HepG2 (cell line): ENCODE results near the gene RPRML. TPM values are rescaled to one million over a fixed set of nuclear protein-coding genes. Genes with fewer than 3 reads are reported as not detected.

Source experiments
- AGO2 ChIP-seq: fragments of 200-400 bp; formaldehyde crosslinking; optimal IDR thresholded peaks from 2 replicates; pipeline ENCODE3; 2017; ENCODE audit warnings: mild to moderate bottlenecking, low read depth, low read length, moderate library complexity
- DNMT1 ChIP-seq: sonication (generic); formaldehyde crosslinking; IDR thresholded peaks from 2 replicates; pipeline ENCODE4 v1.5.1; 2020; ENCODE audit warnings: mild to moderate bottlenecking, missing genetic modification reagents
- ELF3 ChIP-seq: IDR thresholded peaks from 2 replicates; pipeline ENCODE4 v1.6.1; 2016; ENCODE audit warnings: missing genetic modification reagents, missing compliant biosample characterization
- JDP2 ChIP-seq: sonication (generic); formaldehyde crosslinking; IDR thresholded peaks from 2 replicates; pipeline ENCODE4 v1.8.1; 2022; ENCODE audit warnings: missing genetic modification reagents, borderline replicate concordance
- NCOA1 ChIP-seq: sonication (generic); formaldehyde crosslinking; IDR thresholded peaks from 2 replicates; pipeline ENCODE4 v1.9.0; 2021; ENCODE audit warnings: missing genetic modification reagents
- NCOR1 ChIP-seq: fragments of 200-600 bp; sonication (generic); IDR thresholded peaks from 2 replicates; pipeline ENCODE4 v1.7.0; 2017; ENCODE audit warnings: antibody characterized with exemption, low read length, borderline replicate concordance
- PAWR ChIP-seq: sonication (generic); formaldehyde crosslinking; IDR thresholded peaks from 2 replicates; pipeline ENCODE4 v1.4.0; 2020; ENCODE audit warnings: missing genetic modification reagents, mild to moderate bottlenecking, borderline replicate concordance
- PHF8 ChIP-seq: sonication (generic); formaldehyde crosslinking; IDR thresholded peaks from 2 replicates; pipeline ENCODE4 v1.5.0; 2020; ENCODE audit warnings: missing genetic modification reagents
- SOX13 ChIP-seq, 3 experiments: fragments of 450-650 bp in 1 of 3; sonication (generic) in 1 of 3; formaldehyde crosslinking in 1 of 3; IDR thresholded peaks in 2 of 3; conservative IDR thresholded peaks in 1 of 3; 2 replicates each; pipeline versions ENCODE4 v1.5.0 to v1.6.1; 2016 to 2020; ENCODE audit warnings: antibody characterized with exemption in 1 of 3, mild to moderate bottlenecking in 1 of 3, missing compliant biosample characterization in 1 of 3, missing genetic modification reagents in 1 of 3, moderate library complexity in 1 of 3
- TP53 ChIP-seq: sonication (generic); formaldehyde crosslinking; conservative IDR thresholded peaks from 2 replicates; pipeline ENCODE4 v1.4.0; 2020; ENCODE audit warnings: missing genetic modification reagents
- ZFP62 ChIP-seq: sonication (generic); formaldehyde crosslinking; IDR thresholded peaks from 2 replicates; pipeline ENCODE4 v1.4.0; 2020; ENCODE audit warnings: missing genetic modification reagents
- ZNF101 ChIP-seq: sonication (generic); formaldehyde crosslinking; IDR thresholded peaks from 2 replicates; pipeline ENCODE4 v1.4.0; 2020; ENCODE audit warnings: mild to moderate bottlenecking, low read depth, missing genetic modification reagents, borderline replicate concordance
- ZNF496 ChIP-seq: sonication (generic); formaldehyde crosslinking; IDR thresholded peaks from 2 replicates; pipeline ENCODE4 v1.8.1; 2023; ENCODE audit warnings: mild to moderate bottlenecking, moderate library complexity, missing genetic modification reagents; ENCODE audit not compliant: insufficient replicate concordance
- ZNF720 ChIP-seq: sonication (generic); formaldehyde crosslinking; IDR thresholded peaks from 2 replicates; pipeline ENCODE4 v1.4.0; 2020; ENCODE audit warnings: missing genetic modification reagents
- polyA plus RNA-seq, 8 experiments: library from polyadenylated mRNA; depleted of rRNA in 3 of 8; stranded (reverse) in 7 of 8; unstranded in 1 of 8; fragments of >200 nt; fragmentation: Illumina TruSeq in 4 of 8; extraction: Trizol in 4 of 8; gene quantifications; 2 replicates each; pipeline versions ENCODE4 v1.2.1 to v1.2.3, GENCODE V29; 2011 to 2016; ENCODE audit warnings: low read depth in 4 of 8, missing spikeins in 1 of 8, mixed read lengths in 1 of 8; ENCODE audit not compliant: insufficient read depth in 1 of 8
- total RNA-seq, 5 experiments: library from RNA; depleted of rRNA; stranded (reverse); fragments of >200 nt; fragmentation: Illumina TruSeq; extraction: Trizol; gene quantifications; 2 replicates each; pipeline ENCODE4 v1.2.3, GENCODE V29; 2016; ENCODE audit warnings: low read depth in 1 of 5
- TF ChIP-seq, protein P1 (sequence below): sonication (generic); formaldehyde crosslinking; IDR thresholded peaks from 2 replicates; pipeline ENCODE4 v1.4.0; 2020; ENCODE audit warnings: missing genetic modification reagents; ENCODE audit errors: not compliant biosample characterization
- TF ChIP-seq, protein P2 (sequence below): sonication (generic); formaldehyde crosslinking; IDR thresholded peaks from 2 replicates; pipeline ENCODE4 v1.4.0; 2020; ENCODE audit warnings: mild to moderate bottlenecking, missing genetic modification reagents
- TF ChIP-seq, protein P3 (sequence below): sonication (generic); formaldehyde crosslinking; IDR thresholded peaks from 2 replicates; pipeline ENCODE4 v1.5.0; 2020; ENCODE audit warnings: mild to moderate bottlenecking, missing genetic modification reagents, borderline replicate concordance
- TF ChIP-seq, protein P4 (sequence below): sonication (generic); formaldehyde crosslinking; IDR thresholded peaks from 2 replicates; pipeline ENCODE4 v1.4.0; 2020; ENCODE audit warnings: mild to moderate bottlenecking, low read depth, missing genetic modification reagents
- TF ChIP-seq, protein P5 (sequence below): sonication (generic); formaldehyde crosslinking; IDR thresholded peaks from 2 replicates; pipeline ENCODE4 v1.8.1; 2023; ENCODE audit warnings: mild to moderate bottlenecking, missing genetic modification reagents, borderline replicate concordance
- TF ChIP-seq, protein P6 (sequence below): sonication (generic); formaldehyde crosslinking; IDR thresholded peaks from 2 replicates; pipeline ENCODE4 v1.5.0; 2020; ENCODE audit warnings: mild to moderate bottlenecking, missing genetic modification reagents

The RPRML gene
- total and polyA plus RNA-seq, 2 of the 13 experiments (the other 11 are each of a cell fraction or from before 2014, with no cell fraction given): not detected

DNA sequence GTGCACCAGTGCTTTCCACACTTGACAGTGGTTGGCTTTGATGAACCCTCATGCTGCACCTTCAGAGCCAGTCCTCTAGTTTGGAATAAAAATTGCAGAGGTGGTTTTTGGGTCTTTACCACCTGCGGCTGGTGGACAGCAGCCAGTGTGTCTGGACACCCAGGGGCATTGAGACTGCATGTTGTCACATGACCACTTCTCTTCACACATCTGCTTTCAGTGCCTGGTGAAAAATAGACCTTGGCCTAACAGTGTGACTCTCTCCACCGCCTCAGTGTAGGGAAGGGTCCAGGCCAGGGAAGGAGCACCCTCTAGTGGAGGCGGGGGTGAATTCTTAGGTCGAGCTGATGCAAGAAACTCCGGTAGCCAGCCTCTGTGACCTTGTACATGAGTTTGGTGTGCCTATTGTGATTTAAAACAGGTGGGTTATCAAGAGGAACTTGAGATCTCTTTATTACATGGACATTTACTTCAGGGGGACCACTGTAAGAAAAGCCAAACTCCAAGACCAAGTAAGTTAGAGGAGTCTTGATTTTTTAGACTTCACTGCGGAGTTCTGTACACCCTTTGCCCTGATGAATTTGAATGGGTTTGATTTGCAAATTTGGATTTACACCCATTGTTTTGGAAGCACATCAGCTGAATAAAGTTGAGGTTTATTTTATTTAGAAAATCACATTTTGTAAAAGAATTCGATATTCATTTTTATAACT lies 38.2 kb downstream of the RPRML start (continued):
- TF ChIP-seq, protein P1, sequence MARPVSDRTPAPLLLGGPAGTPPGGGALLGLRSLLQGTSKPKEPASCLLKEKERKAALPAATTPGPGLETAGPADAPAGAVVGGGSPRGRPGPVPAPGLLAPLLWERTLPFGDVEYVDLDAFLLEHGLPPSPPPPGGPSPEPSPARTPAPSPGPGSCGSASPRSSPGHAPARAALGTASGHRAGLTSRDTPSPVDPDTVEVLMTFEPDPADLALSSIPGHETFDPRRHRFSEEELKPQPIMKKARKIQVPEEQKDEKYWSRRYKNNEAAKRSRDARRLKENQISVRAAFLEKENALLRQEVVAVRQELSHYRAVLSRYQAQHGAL (CRISPR knock-in tag): no peak
- TF ChIP-seq ZNF720 (CRISPR knock-in tag) (no peak), PHF8 (CRISPR knock-in tag) (no peak), ZNF101 (CRISPR knock-in tag) (no peak), AGO2 (no peak), NCOR1 (no peak), SOX13 (IDR thresholded peaks at IDR 0.05) (no peak), SOX13 (CRISPR knock-in tag; conservative IDR thresholded peaks at IDR 0.05 in 1 of 2, IDR thresholded peaks at IDR 0.05 in 1 of 2) (peak in 1 of 2 experiments; percentile 38; a peak in 2 of 4 replicates), ZNF496 (CRISPR knock-in tag) (no peak), ZFP62 (CRISPR knock-in tag) (no peak), TP53 (CRISPR knock-in tag) (no peak), NCOA1 (CRISPR knock-in tag) (no peak), DNMT1 (no peak), ELF3 (CRISPR knock-in tag) (peak; percentile 57), PAWR (no peak), JDP2 (no peak)
- TF ChIP-seq, protein P2, sequence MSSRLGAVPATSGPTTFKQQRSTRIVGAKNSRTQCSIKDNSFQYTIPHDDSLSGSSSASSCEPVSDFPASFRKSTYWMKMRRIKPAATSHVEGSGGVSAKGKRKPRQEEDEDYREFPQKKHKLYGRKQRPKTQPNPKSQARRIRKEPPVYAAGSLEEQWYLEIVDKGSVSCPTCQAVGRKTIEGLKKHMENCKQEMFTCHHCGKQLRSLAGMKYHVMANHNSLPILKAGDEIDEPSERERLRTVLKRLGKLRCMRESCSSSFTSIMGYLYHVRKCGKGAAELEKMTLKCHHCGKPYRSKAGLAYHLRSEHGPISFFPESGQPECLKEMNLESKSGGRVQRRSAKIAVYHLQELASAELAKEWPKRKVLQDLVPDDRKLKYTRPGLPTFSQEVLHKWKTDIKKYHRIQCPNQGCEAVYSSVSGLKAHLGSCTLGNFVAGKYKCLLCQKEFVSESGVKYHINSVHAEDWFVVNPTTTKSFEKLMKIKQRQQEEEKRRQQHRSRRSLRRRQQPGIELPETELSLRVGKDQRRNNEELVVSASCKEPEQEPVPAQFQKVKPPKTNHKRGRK (CRISPR knock-in tag): no peak
- TF ChIP-seq, protein P3, sequence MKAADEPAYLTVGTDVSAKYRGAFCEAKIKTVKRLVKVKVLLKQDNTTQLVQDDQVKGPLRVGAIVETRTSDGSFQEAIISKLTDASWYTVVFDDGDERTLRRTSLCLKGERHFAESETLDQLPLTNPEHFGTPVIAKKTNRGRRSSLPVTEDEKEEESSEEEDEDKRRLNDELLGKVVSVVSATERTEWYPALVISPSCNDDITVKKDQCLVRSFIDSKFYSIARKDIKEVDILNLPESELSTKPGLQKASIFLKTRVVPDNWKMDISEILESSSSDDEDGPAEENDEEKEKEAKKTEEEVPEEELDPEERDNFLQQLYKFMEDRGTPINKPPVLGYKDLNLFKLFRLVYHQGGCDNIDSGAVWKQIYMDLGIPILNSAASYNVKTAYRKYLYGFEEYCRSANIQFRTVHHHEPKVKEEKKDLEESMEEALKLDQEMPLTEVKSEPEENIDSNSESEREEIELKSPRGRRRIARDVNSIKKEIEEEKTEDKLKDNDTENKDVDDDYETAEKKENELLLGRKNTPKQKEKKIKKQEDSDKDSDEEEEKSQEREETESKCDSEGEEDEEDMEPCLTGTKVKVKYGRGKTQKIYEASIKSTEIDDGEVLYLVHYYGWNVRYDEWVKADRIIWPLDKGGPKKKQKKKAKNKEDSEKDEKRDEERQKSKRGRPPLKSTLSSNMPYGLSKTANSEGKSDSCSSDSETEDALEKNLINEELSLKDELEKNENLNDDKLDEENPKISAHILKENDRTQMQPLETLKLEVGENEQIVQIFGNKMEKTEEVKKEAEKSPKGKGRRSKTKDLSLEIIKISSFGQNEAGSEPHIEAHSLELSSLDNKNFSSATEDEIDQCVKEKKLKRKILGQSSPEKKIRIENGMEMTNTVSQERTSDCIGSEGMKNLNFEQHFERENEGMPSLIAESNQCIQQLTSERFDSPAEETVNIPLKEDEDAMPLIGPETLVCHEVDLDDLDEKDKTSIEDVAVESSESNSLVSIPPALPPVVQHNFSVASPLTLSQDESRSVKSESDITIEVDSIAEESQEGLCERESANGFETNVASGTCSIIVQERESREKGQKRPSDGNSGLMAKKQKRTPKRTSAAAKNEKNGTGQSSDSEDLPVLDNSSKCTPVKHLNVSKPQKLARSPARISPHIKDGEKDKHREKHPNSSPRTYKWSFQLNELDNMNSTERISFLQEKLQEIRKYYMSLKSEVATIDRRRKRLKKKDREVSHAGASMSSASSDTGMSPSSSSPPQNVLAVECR (CRISPR knock-in tag): peak; percentile 27; the same call in 1 of the 2 replicates
- TF ChIP-seq, protein P4, sequence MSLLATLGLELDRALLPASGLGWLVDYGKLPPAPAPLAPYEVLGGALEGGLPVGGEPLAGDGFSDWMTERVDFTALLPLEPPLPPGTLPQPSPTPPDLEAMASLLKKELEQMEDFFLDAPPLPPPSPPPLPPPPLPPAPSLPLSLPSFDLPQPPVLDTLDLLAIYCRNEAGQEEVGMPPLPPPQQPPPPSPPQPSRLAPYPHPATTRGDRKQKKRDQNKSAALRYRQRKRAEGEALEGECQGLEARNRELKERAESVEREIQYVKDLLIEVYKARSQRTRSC (CRISPR knock-in tag): no peak
- TF ChIP-seq, protein P5, sequence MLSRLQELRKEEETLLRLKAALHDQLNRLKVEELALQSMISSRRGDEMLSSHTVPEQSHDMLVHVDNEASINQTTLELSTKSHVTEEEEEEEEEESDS (CRISPR knock-in tag): no peak
- TF ChIP-seq, protein P6, sequence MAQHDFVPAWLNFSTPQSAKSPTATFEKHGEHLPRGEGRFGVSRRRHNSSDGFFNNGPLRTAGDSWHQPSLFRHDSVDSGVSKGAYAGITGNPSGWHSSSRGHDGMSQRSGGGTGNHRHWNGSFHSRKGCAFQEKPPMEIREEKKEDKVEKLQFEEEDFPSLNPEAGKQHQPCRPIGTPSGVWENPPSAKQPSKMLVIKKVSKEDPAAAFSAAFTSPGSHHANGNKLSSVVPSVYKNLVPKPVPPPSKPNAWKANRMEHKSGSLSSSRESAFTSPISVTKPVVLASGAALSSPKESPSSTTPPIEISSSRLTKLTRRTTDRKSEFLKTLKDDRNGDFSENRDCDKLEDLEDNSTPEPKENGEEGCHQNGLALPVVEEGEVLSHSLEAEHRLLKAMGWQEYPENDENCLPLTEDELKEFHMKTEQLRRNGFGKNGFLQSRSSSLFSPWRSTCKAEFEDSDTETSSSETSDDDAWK: no peak
